ENCODE measurements around the gene FAM171A2. TPM values are rescaled to one million over a fixed set of nuclear protein-coding genes. Genes with fewer than 3 reads are reported as not detected.

FAM171A2 gene
- total and polyA plus RNA-seq, 12 donors: 0.13 to 5.4 (median 2.3) TPM

- intact Hi-C loops (cut with DNase I): loop anchor here in 1 of 2 donors (5.0 kb wide), 1 partner anchor 140 kb away; no protein-coding TSS in a partner anchor
- H3K36me3 ChIP-seq (replicated peaks in 1 of 2): peaks cover 0 to 42% of the 10 kb centered on the region in 2 donors
- H3K27ac ChIP-seq: no peak overlapping the region
Observed at GRCh38 chr17:44351961-44352827, 11.5 kb downstream of the FAM171A2 start.

DNA sequence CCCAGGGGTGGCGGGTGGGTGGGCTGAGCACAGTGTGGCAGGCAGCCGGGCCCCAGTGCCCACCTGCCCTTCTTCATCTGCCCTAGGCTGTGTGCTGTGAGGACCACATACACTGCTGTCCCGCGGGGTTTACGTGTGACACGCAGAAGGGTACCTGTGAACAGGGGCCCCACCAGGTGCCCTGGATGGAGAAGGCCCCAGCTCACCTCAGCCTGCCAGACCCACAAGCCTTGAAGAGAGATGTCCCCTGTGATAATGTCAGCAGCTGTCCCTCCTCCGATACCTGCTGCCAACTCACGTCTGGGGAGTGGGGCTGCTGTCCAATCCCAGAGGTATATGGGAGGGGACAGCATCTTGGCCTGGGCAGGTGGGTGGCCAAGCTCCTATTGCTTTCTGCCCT, 12.2 kb downstream of the FAM171A2 start:
- TF ChIP-seq POLR2A (IDR thresholded peaks at IDR 0.05): no peak
- TF ChIP-seq, protein P1, sequence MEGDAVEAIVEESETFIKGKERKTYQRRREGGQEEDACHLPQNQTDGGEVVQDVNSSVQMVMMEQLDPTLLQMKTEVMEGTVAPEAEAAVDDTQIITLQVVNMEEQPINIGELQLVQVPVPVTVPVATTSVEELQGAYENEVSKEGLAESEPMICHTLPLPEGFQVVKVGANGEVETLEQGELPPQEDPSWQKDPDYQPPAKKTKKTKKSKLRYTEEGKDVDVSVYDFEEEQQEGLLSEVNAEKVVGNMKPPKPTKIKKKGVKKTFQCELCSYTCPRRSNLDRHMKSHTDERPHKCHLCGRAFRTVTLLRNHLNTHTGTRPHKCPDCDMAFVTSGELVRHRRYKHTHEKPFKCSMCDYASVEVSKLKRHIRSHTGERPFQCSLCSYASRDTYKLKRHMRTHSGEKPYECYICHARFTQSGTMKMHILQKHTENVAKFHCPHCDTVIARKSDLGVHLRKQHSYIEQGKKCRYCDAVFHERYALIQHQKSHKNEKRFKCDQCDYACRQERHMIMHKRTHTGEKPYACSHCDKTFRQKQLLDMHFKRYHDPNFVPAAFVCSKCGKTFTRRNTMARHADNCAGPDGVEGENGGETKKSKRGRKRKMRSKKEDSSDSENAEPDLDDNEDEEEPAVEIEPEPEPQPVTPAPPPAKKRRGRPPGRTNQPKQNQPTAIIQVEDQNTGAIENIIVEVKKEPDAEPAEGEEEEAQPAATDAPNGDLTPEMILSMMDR (IDR thresholded peaks at IDR 0.05): no peak
- Histone ChIP-seq H3K27me3 (no peaks in the 10 kb centered on the region), H3K36me3 (replicated peaks in 1 of 2) (peaks cover 0 to 42% of the 10 kb centered on the region in 2 donors), H3K4me3 (no peak overlapping the region), H3K27ac (no peak overlapping the region), H3K4me1 (replicated peaks in 1 of 2) (peaks cover 0 to 3% of the 10 kb centered on the region in 2 donors), H3K9me3 (replicated peaks in 1 of 3) (no peaks in the 10 kb centered on the region)
- no peak for DNase-seq
- 65 to 90% (median 89%) methylated on average over 2 to 8 of the region's 8 CpGs for WGBS, 4 donors
- intact Hi-C loops (cut with DNase I): loop anchor here in 1 of 2 donors (5.0 kb wide), 1 partner anchor 139 kb away; no protein-coding TSS in a partner anchor

More at GRCh38 chr17:44351961-44352827, 11.5 kb downstream of the FAM171A2 start:
- H3K27me3 ChIP-seq: no peaks in the 10 kb centered on the region
- H3K4me3 ChIP-seq: no peak overlapping the region
- WGBS, 4 donors: 86 to 91% (median 88%) methylated on average over 4 to 36 of the region's 36 CpGs; no CpG with 5 or more reads in 1 of the 4 donors
- TF ChIP-seq, protein P1 (IDR thresholded peaks at IDR 0.05): no peak
- no peak for TF ChIP-seq POLR2A (IDR thresholded peaks at IDR 0.05)
- DNase-seq: no peak
- no peaks in the 10 kb centered on the region for H3K4me1 ChIP-seq (replicated peaks in 1 of 2)
- H3K9me3 ChIP-seq (replicated peaks in 1 of 3): no peaks in the 10 kb centered on the region

DNA sequence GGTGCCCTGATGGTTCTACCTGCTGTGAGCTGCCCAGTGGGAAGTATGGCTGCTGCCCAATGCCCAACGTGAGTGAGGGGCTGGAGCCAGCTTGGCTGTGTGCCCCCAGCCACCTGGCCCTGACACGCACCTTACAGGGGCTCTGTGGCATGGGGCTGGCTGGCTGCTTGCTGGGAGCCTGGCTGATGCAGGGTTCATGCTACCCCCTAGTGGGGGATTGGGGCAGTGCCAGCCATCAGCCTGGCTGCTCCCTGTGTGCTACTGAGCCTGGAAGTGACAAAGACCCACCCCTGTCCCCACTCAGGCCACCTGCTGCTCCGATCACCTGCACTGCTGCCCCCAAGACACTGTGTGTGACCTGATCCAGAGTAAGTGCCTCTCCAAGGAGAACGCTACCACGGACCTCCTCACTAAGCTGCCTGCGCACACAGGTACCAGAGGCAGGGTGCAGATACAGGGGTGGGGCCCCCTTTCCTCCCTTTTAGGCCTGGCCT, 12.9 kb downstream of the FAM171A2 start:
- WGBS, 4 donors: 68 to 100% (median 78%) methylated on average over 1 to 6 of the region's 6 CpGs
- H3K4me3 ChIP-seq: no peak overlapping the region
- peak in 6 of 7 donors; percentile 62 to 89 (median 68) for DNase-seq
- H3K4me1 ChIP-seq (replicated peaks in 1 of 2): peaks cover 0 to 9% of the 10 kb centered on the region in 2 donors
- no peaks in the 10 kb centered on the region for H3K9me3 ChIP-seq (replicated peaks in 1 of 3)
- TF ChIP-seq, protein P1 (IDR thresholded peaks at IDR 0.05): peak; percentile 34 to 77 (median 61)
- no peak for TF ChIP-seq POLR2A (IDR thresholded peaks at IDR 0.05)
- H3K27ac ChIP-seq: no peak overlapping the region
- H3K27me3 ChIP-seq: no peaks in the 10 kb centered on the region
- intact Hi-C loops (cut with DNase I): loop anchor here in 1 of 2 donors (5.0 kb wide), 1 partner anchor 138 kb away; no protein-coding TSS in a partner anchor
- H3K36me3 ChIP-seq (replicated peaks in 1 of 2): peaks cover 0 to 42% of the 10 kb centered on the region in 2 donors

DNA sequence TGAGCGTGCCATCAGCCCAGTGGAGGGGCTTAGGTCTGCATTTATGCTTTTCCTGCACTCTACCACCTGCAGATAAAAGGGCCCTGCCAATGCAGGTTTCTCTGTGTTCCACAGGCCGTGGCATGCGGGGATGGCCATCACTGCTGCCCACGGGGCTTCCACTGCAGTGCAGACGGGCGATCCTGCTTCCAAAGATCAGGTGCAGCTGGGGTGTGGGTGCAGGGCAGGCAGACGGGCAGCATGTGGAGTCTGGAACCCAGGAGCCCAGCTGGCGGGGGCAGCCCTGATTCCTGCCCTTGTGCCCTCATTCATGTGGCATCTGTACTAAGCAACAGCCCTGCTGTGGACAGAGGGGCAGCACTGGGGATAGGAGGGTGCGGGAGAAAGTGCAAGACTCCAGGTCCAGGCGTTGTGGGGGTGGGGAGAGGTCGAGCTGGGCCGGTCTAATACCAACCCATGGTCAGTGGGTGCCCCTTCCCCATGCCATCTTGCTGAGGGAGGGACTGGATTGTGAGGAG, 14.0 kb downstream of the FAM171A2 start:
- WGBS, 4 donors: 88 to 92% (median 90%) methylated on average over 12 of the region's 12 CpGs
- Histone ChIP-seq H3K4me3 (no peak overlapping the region), H3K27ac (no peak overlapping the region), H3K4me1 (replicated peaks in 1 of 2) (peaks cover 3 to 11% of the 10 kb centered on the region in 2 donors), H3K9me3 (replicated peaks in 1 of 3) (no peaks in the 10 kb centered on the region), H3K27me3 (no peaks in the 10 kb centered on the region), H3K36me3 (replicated peaks in 1 of 2) (peaks cover 0 to 42% of the 10 kb centered on the region in 2 donors)
- TF ChIP-seq, protein P1 (IDR thresholded peaks at IDR 0.05): no peak
- no peak for TF ChIP-seq POLR2A (IDR thresholded peaks at IDR 0.05)
- intact Hi-C loops (cut with DNase I): loop anchor here in 1 of 2 donors (5.0 kb wide), 1 partner anchor 137 kb away; no protein-coding TSS in a partner anchor
- DNase-seq: peak in 1 of 7 donors; percentile 25
